ENCODE data around the gene MPRIP. TPM values are rescaled to one million over a fixed set of nuclear protein-coding genes. Genes with fewer than 3 reads are reported as not detected.

MPRIP gene
- total RNA-seq, 2 donors from 2014 or later, result 359 to 405 TPM

- peak; percentile 99 for DNase-seq (ENCODE audit: low spot score)
- intact Hi-C loops (cut with DNase I), result loop anchor here in 1 of 2 donors (5.0 kb wide), 1 partner anchor 36 kb away; no protein-coding TSS in a partner anchor
Observed at GRCh38 chr17:17041571-17042383, 480 bp upstream of the MPRIP start.

- intact Hi-C loops (cut with DNase I), result loop anchor here in 1 of 2 donors (5.0 kb wide), 1 partner anchor 34 kb away; no protein-coding TSS in a partner anchor
- DNase-seq (ENCODE audit: low spot score), result peak; percentile 77
Observed at GRCh38 chr17:17042851-17043460, 699 bp downstream of the MPRIP start.

- peak; percentile 82 for DNase-seq (ENCODE audit: low spot score)
- intact Hi-C loops (cut with DNase I), result loop anchor here in 1 of 2 donors (1.0 to 5.0 kb wide), 2 partner anchors 34 to 43 kb away; no protein-coding TSS in a partner anchor
Observed at GRCh38 chr17:17043461-17044271, 1.4 kb downstream of the MPRIP start.

DNA sequence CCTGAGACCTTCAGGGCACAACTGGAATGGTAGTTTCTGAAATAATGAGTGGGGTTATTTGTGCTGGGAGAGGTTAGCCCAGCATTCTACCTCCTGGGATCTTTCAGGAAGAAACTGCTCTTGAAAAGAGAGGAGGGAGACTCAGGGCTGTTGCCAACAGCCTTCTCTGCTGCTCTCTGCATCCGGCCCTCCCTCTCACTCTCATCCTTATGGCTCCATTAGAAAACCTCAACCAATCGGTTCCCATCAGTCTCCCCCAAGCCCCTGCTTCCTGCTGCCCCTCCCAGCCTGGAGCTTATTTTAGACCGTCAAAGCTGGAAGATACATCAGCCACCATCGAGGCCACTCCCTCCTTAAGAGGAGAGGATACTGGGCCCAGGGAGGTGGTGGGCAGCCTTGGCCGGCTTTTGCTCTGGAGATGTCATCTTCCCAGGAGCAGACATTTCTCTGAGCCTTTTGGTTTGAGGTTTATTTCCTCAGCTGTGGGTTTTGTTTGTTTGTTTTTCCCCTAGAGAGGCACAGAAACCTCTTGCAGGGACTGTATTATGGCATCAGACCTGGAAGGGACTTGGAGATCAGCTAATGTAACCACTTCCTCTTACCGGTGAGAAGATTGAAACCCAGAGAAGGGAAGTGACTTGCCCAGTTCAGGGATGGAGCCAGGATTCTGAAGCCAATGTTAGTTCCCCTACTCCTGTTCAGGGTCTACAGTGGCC lies 2.7 kb downstream of the MPRIP start:
- peak; percentile 76 for DNase-seq (ENCODE audit: low spot score)
- intact Hi-C loops (cut with DNase I), result loop anchor here in 1 of 2 donors (1.0 to 5.0 kb wide), 2 partner anchors 32 to 41 kb away; no protein-coding TSS in a partner anchor

- intact Hi-C loops (cut with DNase I), result no loop called here
- no peak for DNase-seq (ENCODE audit: low spot score)
Observed at GRCh38 chr17:17048106-17048505, 5.8 kb downstream of the MPRIP start.

- DNase-seq (ENCODE audit: low spot score), result no peak
- intact Hi-C loops (cut with DNase I), result no loop called here
Observed at GRCh38 chr17:17050346-17051345, 8.4 kb downstream of the MPRIP start.

DNA sequence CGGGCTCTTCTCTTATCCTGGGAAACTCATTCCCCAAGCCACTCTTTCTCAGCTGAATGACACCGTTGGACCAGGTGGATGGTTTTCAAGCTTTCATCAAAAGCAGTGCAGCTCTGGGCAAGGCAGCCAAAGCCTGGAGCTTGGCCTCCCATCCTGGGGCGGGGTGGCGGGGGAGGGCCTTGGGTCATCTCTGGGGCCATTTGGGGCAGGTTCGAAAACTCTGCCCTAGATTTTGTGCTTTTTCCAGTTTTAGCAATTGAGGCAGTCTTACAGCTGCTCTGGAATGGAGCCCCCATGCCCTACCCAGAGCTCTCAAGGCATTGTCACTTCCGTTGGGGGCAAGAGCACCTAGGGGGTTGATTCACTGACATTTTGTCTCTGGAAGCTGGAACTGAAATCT lies 9.1 kb downstream of the MPRIP start:
- no peak for DNase-seq (ENCODE audit: low spot score)
- intact Hi-C loops (cut with DNase I), result no loop called here

DNA sequence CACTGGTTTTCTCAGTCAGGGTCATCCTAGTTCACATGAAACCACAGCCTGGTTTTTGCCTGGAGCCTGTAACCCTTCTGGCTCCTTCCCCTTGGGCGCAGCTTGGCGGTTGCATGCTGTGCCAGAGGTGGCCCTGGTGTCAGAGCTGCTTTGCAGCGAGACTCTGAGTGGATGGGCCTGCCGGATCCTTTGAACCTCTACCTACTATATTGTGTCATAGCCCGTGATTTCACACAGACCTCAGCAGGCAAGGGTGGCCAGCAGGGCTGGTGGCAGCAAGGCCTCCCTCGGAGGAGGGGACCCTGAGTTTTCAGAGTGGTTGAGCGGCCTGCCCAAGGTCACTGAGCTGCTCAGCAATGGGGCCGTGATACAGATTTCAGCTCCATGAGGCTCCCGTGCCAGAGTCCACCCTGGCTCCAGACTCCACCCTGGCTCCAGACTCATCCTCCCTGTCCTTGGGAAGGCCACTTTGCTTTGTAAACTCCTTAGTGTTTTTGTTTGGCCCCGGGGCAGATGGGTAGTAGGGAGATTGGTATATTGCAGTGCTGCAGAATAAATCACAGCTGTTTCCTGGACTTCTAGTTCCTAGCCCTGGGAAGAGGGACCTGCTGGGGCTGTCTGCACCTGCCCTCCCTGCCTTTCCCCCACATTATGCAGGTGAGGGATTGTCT lies 9.7 kb downstream of the MPRIP start:
- peak; percentile 83 for DNase-seq (ENCODE audit: low spot score)
- intact Hi-C loops (cut with DNase I), result no loop called here

DNA sequence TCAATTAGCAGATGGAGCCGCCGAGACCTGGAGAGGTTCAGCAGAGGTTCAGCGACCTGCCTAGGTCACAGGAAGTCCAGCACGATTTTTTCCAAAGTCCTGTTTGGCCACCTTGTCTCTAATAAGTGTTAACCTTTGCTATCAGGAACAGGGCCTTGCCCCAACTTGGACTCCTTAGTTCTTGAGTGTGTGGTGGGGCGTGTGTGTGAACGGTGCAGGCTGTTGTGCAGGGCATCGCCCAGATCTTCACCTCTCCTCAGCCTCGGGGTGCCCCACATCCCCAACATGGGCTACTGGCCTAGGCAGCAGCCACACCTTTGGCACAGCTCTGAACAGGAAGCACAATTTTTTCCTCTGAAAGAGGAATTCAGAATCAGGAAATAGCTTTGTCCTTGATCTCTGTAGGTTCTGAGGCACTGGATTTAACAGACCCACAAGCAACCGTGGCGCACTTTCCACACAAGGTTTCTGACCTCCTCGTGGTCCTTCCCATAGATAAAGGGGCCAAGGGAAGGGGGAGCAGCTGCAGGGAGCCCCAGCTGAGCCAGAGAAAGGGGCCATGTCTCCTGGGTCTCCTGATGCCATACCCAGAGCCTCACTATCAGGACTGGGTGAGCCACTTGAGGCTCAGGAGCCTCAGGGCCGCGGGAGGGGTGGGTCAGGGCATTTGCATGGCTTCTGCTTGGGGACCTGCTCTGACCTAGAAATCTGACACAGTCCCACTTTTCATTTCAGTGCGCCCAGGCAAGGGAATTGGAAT lies 10.4 kb downstream of the MPRIP start:
- intact Hi-C loops (cut with DNase I), result no loop called here

GRCh38 chr17:17053446-17054379 lies 11.5 kb downstream of the MPRIP start:
- intact Hi-C loops (cut with DNase I), result no loop called here
- DNase-seq (ENCODE audit: low spot score), result no peak

More for the DNA sequence above, 10.4 kb downstream of the MPRIP start:
- no peak for DNase-seq (ENCODE audit: low spot score)

GRCh38 chr17:17054636-17055035 lies 12.4 kb downstream of the MPRIP start:
- intact Hi-C loops (cut with DNase I), result no loop called here
- no peak for DNase-seq (ENCODE audit: low spot score)

DNA sequence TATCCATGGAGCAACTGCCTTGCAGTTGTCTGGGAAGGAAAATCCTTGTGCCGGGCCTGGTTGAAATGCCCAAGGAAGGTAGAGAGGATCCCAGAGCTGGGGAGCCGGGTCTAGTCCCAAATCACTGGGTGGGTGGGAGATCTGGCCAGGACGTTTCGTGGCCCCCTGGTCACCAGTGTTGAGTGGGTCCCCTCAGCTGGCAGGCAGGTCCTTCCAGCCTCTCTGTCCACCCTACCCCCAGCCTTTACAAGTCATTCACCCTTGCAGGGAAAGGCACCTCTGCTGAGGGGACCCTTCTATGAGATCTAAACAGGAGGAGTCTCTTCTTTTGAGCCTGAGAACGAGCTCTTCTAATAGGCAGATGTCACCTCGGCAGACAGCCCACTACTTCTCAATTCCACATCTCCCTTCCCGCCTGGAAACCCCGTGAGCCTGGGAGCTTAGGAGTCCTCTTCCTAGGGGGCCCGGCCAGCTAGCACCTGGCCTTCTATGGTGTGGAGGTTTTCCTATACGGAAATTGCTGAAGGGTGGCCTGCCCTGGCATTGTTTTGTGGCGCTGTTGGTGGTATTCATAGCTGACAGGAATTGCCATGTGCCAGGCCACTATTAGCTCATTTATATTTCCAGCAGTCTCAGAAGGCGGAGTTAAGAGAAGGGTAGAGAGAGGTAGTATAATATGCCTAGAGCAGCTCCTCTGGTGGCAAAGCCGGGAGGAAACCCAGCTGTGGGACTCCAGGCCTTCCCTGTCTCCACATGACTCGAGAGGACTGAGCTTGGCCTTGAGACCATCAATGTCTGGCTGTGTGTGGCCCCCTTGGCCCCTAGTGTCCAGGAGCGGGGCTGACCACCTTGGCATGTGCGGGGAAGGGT lies 13.3 kb downstream of the MPRIP start:
- peak; percentile 78 for DNase-seq (ENCODE audit: low spot score)
- intact Hi-C loops (cut with DNase I), result no loop called here

DNA sequence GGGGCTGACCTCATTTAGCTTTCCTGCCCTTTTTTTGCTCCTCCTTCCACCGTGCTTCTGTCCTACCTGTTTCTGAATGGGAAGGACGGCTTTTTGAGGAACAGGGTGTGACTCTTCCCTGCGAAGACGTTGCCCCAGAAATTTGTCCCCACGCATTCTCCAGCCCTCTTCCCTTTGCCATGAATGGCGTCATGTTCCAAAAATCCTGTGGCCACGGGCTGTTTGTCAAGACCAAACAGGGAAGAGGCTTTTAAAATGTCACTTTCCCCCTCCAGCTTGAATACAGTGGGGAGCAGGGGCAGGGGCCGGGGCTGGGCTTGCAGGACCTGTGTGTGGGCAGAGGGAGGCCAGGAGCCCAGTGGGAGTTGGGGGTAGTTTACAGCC lies 13.9 kb downstream of the MPRIP start:
- intact Hi-C loops (cut with DNase I), result no loop called here
- DNase-seq (ENCODE audit: low spot score), result no peak

DNA sequence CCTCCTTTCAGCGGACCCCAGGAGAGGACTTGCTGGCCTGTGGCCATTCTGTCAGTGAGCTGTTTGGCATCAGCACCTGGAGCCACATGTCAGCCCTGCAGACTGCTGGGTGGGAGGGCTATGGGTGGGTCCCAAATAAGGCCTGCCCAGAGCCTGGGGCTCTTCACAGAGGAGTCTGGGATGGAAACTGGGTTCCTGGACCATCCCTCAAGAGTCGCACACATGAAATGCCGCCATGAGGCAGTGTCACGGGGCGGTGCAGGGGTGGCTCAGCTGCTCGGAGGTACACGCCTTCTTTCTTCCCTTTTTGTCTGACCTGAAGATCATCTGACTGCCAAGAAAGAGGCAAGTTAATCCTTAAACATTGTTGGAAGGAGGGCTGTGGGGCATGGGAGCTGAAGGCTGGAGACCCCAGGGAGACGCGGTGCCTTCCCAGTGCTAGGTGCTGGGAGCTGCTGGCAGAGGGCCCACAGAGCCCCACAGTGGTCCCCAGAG lies 14.8 kb downstream of the MPRIP start:
- peak; percentile 60 for DNase-seq (ENCODE audit: low spot score)

GRCh38 chr17:17058304-17058703 lies 16.0 kb downstream of the MPRIP start:
- intact Hi-C loops (cut with DNase I), result no loop called here
- DNase-seq (ENCODE audit: low spot score), result peak; percentile 73

More for the DNA sequence above, 14.8 kb downstream of the MPRIP start:
- intact Hi-C loops (cut with DNase I), result no loop called here
